ENCODE results near the gene EFNB1. TPM values are rescaled to one million over a fixed set of nuclear protein-coding genes. Genes with fewer than 3 reads are reported as not detected.

Gene EFNB1
- polyA plus RNA-seq, 2 of the 4 experiments (the other 2 are of a cell fraction): 3.5 to 3.7 TPM

DNA sequence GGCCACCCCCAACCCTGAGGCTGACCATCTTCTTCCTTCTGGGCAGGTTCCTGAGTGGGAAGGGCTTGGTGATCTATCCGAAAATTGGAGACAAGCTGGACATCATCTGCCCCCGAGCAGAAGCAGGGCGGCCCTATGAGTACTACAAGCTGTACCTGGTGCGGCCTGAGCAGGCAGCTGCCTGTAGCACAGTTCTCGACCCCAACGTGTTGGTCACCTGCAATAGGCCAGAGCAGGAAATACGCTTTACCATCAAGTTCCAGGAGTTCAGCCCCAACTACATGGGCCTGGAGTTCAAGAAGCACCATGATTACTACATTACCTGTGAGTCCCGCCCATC, 9.7 kb downstream of the EFNB1 start:
- TF ChIP-seq NPAS2 (CRISPR knock-in tag; IDR thresholded peaks at IDR 0.05; ENCODE audit: borderline replicate concordance) (no peak), FOXS1 (CRISPR knock-in tag; IDR thresholded peaks at IDR 0.05) (no peak), RCOR1 (IDR thresholded peaks at IDR 0.05; ENCODE audit: low read depth, low read length) (no peak), EP300 (IDR thresholded peaks at IDR 0.05) (no peak), HDAC2 (IDR thresholded peaks at IDR 0.05) (no peak), PHF8 (IDR thresholded peaks at IDR 0.05; ENCODE audit: borderline replicate concordance, low read depth) (no peak), TFCP2L1 (CRISPR knock-in tag; IDR thresholded peaks at IDR 0.05) (no peak), KDM5A (IDR thresholded peaks at IDR 0.05) (no peak), POLR2A (IDR thresholded peaks at IDR 0.05; ENCODE audit: low read length) (no peak), CEBPB (IDR thresholded peaks at IDR 0.05) (no peak), FOSL2 (IDR thresholded peaks at IDR 0.05) (no peak), FOSL2 (CRISPR knock-in tag; IDR thresholded peaks at IDR 0.05) (no peak), HOXB13 (CRISPR knock-in tag; IDR thresholded peaks at IDR 0.05; ENCODE audit: low read depth) (no peak), EHF (CRISPR knock-in tag; IDR thresholded peaks at IDR 0.05) (no peak), RFX5 (IDR thresholded peaks at IDR 0.05) (no peak), ZSCAN20 (CRISPR knock-in tag; IDR thresholded peaks at IDR 0.05) (no peak)
- TF ChIP-seq, protein P1, sequence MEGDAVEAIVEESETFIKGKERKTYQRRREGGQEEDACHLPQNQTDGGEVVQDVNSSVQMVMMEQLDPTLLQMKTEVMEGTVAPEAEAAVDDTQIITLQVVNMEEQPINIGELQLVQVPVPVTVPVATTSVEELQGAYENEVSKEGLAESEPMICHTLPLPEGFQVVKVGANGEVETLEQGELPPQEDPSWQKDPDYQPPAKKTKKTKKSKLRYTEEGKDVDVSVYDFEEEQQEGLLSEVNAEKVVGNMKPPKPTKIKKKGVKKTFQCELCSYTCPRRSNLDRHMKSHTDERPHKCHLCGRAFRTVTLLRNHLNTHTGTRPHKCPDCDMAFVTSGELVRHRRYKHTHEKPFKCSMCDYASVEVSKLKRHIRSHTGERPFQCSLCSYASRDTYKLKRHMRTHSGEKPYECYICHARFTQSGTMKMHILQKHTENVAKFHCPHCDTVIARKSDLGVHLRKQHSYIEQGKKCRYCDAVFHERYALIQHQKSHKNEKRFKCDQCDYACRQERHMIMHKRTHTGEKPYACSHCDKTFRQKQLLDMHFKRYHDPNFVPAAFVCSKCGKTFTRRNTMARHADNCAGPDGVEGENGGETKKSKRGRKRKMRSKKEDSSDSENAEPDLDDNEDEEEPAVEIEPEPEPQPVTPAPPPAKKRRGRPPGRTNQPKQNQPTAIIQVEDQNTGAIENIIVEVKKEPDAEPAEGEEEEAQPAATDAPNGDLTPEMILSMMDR (IDR thresholded peaks at IDR 0.05): no peak
- TF ChIP-seq, protein P2, sequence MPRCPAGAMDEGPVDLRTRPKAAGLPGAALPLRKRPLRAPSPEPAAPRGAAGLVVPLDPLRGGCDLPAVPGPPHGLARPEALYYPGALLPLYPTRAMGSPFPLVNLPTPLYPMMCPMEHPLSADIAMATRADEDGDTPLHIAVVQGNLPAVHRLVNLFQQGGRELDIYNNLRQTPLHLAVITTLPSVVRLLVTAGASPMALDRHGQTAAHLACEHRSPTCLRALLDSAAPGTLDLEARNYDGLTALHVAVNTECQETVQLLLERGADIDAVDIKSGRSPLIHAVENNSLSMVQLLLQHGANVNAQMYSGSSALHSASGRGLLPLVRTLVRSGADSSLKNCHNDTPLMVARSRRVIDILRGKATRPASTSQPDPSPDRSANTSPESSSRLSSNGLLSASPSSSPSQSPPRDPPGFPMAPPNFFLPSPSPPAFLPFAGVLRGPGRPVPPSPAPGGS (IDR thresholded peaks at IDR 0.05): no peak
- TF ChIP-seq, protein P3, sequence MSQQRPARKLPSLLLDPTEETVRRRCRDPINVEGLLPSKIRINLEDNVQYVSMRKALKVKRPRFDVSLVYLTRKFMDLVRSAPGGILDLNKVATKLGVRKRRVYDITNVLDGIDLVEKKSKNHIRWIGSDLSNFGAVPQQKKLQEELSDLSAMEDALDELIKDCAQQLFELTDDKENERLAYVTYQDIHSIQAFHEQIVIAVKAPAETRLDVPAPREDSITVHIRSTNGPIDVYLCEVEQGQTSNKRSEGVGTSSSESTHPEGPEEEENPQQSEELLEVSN (IDR thresholded peaks at IDR 0.05; ENCODE audit: borderline replicate concordance, low read depth): no peak
- TF ChIP-seq, protein P4, sequence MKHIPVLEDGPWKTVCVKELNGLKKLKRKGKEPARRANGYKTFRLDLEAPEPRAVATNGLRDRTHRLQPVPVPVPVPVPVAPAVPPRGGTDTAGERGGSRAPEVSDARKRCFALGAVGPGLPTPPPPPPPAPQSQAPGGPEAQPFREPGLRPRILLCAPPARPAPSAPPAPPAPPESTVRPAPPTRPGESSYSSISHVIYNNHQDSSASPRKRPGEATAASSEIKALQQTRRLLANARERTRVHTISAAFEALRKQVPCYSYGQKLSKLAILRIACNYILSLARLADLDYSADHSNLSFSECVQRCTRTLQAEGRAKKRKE (CRISPR knock-in tag; IDR thresholded peaks at IDR 0.05; ENCODE audit: low read depth): no peak
- H3K4me2 ChIP-seq: no peak overlapping the region
- H3K4me3 ChIP-seq: no peak overlapping the region
- no peak for FAIRE-seq
- H3K27ac ChIP-seq: no peak overlapping the region
- no peak for DNase-seq (ENCODE audit: low read depth in 1 of 2, low spot score in 1 of 2)
- peaks cover 21% of the 10 kb centered on the region for H3K4me1 ChIP-seq
- no peaks in the 10 kb centered on the region for H3K9me3 ChIP-seq
- POLR2A ChIA-PET: no interaction called here
- 89% methylated on average over 5 of the region's 8 CpGs for WGBS (ENCODE audit: missing lambda C conversion rate)
- ATAC-seq: no peak
- CTCF ChIA-PET: interaction anchor here (1.0 to 2.9 kb wide), 2 partner anchors 10 to 16 kb away, joined by 3 to 19 read pairs; partner anchors contain the start of gene EFNB1

DNA sequence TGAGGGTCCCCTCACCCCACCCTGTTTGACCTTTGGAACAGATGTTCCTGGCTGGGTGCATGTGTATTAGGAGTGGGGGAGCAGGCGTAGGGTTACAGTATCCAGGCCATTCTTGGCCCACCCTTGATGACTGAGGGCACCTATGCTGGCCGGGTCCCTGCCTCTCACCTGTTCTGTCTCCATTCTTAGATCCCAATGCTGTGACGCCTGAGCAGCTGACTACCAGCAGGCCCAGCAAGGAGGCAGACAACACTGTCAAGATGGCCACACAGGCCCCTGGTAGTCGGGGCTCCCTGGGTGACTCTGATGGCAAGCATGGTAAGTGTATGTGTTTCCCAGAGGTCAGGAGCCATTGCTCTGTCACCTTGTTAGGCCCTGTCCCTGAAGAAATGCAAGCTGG, 10.9 kb downstream of the EFNB1 start:
- no CpG with 5 or more reads among the region's 4 CpGs for WGBS (ENCODE audit: missing lambda C conversion rate)
- Histone ChIP-seq H3K9me3 (no peaks in the 10 kb centered on the region), H3K27ac (no peak overlapping the region), H3K4me3 (no peak overlapping the region), H3K4me2 (no peak overlapping the region), H3K4me1 (peaks cover 21% of the 10 kb centered on the region)
- FAIRE-seq (no peak), DNase-seq (ENCODE audit: low read depth in 1 of 2, low spot score in 1 of 2) (no peak), ATAC-seq (no peak)
- POLR2A ChIA-PET: interaction anchor here (0.6 kb wide), 1 partner anchor 11 kb away, joined by 3 read pairs; the partner anchor contains the start of gene EFNB1
- TF ChIP-seq ZC3H11A (IDR thresholded peaks at IDR 0.05) (no peak), HOXB5 (CRISPR knock-in tag; IDR thresholded peaks at IDR 0.05) (no peak), FOSL2 (IDR thresholded peaks at IDR 0.05) (no peak), FOSL2 (CRISPR knock-in tag; IDR thresholded peaks at IDR 0.05) (no peak)
- CTCF ChIA-PET: no interaction called here

DNA sequence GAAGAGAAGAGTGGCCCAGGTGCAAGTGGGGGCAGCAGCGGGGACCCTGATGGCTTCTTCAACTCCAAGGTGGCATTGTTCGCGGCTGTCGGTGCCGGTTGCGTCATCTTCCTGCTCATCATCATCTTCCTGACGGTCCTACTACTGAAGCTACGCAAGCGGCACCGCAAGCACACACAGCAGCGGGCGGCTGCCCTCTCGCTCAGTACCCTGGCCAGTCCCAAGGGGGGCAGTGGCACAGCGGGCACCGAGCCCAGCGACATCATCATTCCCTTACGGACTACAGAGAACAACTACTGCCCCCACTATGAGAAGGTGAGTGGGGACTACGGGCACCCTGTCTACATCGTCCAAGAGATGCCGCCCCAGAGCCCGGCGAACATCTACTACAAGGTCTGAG, 11.4 kb downstream of the EFNB1 start:
- TF ChIP-seq, protein P3 (IDR thresholded peaks at IDR 0.05; ENCODE audit: borderline replicate concordance, low read depth): no peak
- TF ChIP-seq, protein P5, sequence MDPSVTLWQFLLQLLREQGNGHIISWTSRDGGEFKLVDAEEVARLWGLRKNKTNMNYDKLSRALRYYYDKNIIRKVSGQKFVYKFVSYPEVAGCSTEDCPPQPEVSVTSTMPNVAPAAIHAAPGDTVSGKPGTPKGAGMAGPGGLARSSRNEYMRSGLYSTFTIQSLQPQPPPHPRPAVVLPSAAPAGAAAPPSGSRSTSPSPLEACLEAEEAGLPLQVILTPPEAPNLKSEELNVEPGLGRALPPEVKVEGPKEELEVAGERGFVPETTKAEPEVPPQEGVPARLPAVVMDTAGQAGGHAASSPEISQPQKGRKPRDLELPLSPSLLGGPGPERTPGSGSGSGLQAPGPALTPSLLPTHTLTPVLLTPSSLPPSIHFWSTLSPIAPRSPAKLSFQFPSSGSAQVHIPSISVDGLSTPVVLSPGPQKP (IDR thresholded peaks at IDR 0.05; ENCODE audit: low read depth, low read length): no peak
- TF ChIP-seq CBX8 (IDR thresholded peaks at IDR 0.05) (no peak), ESRRA (IDR thresholded peaks at IDR 0.05; ENCODE audit: borderline replicate concordance, low read length) (no peak), HOXB5 (CRISPR knock-in tag; IDR thresholded peaks at IDR 0.05) (no peak), JUNB (IDR thresholded peaks at IDR 0.05) (no peak), RARB (CRISPR knock-in tag; IDR thresholded peaks at IDR 0.05) (no peak)
- ChIA-PET CTCF (no interaction called here), POLR2A (no interaction called here)
- ATAC-seq: no peak
- Histone ChIP-seq H3K27ac (no peak overlapping the region), H3K9me3 (no peaks in the 10 kb centered on the region), H3K4me2 (no peak overlapping the region), H3K4me1 (peaks cover 21% of the 10 kb centered on the region), H3K4me3 (no peak overlapping the region)
- no peak for DNase-seq (ENCODE audit: low read depth in 1 of 2, low spot score in 1 of 2)
- WGBS (ENCODE audit: missing lambda C conversion rate): 97% methylated on average over 11 of the region's 22 CpGs
- no peak for FAIRE-seq
